ENCODE results near the gene OTOP1. TPM values are rescaled to one million over a fixed set of nuclear protein-coding genes. Genes with fewer than 3 reads are reported as not detected.

Gene OTOP1
- total and polyA plus RNA-seq, 10 of the 15 experiments (the other 5 are each of a cell fraction or from before 2014, with no cell fraction given) = not detected

DNA sequence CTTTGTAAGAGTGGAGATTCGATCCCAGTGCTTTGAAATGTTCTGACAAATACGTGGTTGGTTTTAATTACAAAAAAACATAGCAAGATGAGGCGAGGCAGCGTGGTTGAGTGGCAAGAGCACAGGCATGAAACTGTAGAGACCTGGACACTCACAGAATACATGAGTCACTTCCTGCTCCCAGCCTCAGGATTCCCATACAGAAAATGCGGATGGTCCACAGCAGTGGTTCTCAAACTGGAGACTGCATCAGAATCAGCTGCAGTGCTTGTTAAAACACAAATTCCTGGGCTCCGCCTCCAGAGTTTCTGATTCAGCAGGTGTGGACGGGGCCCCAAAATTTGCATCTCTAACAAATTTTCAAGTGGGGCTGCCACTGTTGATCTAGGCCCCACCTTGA, 10.1 kb downstream of the OTOP1 start:
- ATAC-seq (no peak), FAIRE-seq (no peak), DNase-seq (ENCODE audit: low read depth, low spot score) (no peak)
- no peak overlapping the region for H3K27ac ChIP-seq (ENCODE audit: control insufficient read depth, insufficient read depth)
- no peak overlapping the region for H3K4me3 ChIP-seq
- ChIA-PET POLR2A (no interaction called here), SMC1A (ENCODE audit: uncharacterized antibody, unreplicated experiment) (no interaction called here), CTCF (no interaction called here), RAD21 (ENCODE audit: unreplicated experiment) (no interaction called here)
- in situ Hi-C loops (cut with MboI) = no loop called here
- WGBS (ENCODE audit: insufficient coverage, insufficient replicate concordance, low lambda C conversion rate, missing lambda C conversion rate) = 40% methylated on average over 7 of the region's 7 CpGs
- no peaks in the 10 kb centered on the region for H3K4me1 ChIP-seq (ENCODE audit: control insufficient read depth, insufficient read depth, low read length)
- intact Hi-C loops (cut with micrococcal nuclease; ENCODE audit: unreplicated experiment) = no loop called here
- no TSS peak for BruUV-seq (replicated peaks)
- no peaks in the 10 kb centered on the region for H3K9me3 ChIP-seq (replicated peaks; ENCODE audit: control insufficient read depth, insufficient read depth, low read length)
- no peak overlapping the region for H2AFZ ChIP-seq (ENCODE audit: control insufficient read depth, low read depth, low read length)
- H4K20me1 ChIP-seq (ENCODE audit: control insufficient read depth, insufficient read depth) = no peaks in the 10 kb centered on the region
- H3K27me3 ChIP-seq (replicated peaks in 1 of 2; ENCODE audit: control insufficient read depth in 2 of 2, insufficient read depth in 2 of 2, low read length in 1 of 2) = no peaks in the 10 kb centered on the region
- H3K36me3 ChIP-seq (ENCODE audit: control insufficient read depth in 2 of 2, insufficient read depth in 2 of 2, low read length in 1 of 2) = no peaks in the 10 kb centered on the region
- no peak overlapping the region for H3K9ac ChIP-seq (ENCODE audit: control insufficient read depth, insufficient read depth, low read length)
- no peak overlapping the region for H3K4me2 ChIP-seq (ENCODE audit: control insufficient read depth, insufficient read depth)
- H3K79me2 ChIP-seq (ENCODE audit: control insufficient read depth, insufficient read depth, low read length) = no peaks in the 10 kb centered on the region
- no peak for TF ChIP-seq RAD51 (IDR thresholded peaks at IDR 0.05)
- TF ChIP-seq, protein P1, sequence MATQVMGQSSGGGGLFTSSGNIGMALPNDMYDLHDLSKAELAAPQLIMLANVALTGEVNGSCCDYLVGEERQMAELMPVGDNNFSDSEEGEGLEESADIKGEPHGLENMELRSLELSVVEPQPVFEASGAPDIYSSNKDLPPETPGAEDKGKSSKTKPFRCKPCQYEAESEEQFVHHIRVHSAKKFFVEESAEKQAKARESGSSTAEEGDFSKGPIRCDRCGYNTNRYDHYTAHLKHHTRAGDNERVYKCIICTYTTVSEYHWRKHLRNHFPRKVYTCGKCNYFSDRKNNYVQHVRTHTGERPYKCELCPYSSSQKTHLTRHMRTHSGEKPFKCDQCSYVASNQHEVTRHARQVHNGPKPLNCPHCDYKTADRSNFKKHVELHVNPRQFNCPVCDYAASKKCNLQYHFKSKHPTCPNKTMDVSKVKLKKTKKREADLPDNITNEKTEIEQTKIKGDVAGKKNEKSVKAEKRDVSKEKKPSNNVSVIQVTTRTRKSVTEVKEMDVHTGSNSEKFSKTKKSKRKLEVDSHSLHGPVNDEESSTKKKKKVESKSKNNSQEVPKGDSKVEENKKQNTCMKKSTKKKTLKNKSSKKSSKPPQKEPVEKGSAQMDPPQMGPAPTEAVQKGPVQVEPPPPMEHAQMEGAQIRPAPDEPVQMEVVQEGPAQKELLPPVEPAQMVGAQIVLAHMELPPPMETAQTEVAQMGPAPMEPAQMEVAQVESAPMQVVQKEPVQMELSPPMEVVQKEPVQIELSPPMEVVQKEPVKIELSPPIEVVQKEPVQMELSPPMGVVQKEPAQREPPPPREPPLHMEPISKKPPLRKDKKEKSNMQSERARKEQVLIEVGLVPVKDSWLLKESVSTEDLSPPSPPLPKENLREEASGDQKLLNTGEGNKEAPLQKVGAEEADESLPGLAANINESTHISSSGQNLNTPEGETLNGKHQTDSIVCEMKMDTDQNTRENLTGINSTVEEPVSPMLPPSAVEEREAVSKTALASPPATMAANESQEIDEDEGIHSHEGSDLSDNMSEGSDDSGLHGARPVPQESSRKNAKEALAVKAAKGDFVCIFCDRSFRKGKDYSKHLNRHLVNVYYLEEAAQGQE (IDR thresholded peaks at IDR 0.05; ENCODE audit: low read depth, low read length) = no peak
- no peak for TF ChIP-seq SUZ12 (IDR thresholded peaks at IDR 0.05; ENCODE audit: unreplicated experiment)
- TF ChIP-seq, protein P2, sequence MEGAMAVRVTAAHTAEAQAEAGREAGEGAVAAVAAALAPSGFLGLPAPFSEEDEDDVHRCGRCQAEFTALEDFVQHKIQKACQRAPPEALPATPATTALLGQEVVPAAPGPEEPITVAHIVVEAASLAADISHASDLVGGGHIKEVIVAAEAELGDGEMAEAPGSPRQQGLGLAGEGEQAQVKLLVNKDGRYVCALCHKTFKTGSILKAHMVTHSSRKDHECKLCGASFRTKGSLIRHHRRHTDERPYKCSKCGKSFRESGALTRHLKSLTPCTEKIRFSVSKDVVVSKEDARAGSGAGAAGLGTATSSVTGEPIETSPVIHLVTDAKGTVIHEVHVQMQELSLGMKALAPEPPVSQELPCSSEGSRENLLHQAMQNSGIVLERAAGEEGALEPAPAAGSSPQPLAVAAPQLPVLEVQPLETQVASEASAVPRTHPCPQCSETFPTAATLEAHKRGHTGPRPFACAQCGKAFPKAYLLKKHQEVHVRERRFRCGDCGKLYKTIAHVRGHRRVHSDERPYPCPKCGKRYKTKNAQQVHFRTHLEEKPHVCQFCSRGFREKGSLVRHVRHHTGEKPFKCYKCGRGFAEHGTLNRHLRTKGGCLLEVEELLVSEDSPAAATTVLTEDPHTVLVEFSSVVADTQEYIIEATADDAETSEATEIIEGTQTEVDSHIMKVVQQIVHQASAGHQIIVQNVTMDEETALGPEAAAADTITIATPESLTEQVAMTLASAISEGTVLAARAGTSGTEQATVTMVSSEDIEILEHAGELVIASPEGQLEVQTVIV (IDR thresholded peaks at IDR 0.05; ENCODE audit: borderline replicate concordance, partially characterized antibody) = no peak
- TF ChIP-seq SPI1 (IDR thresholded peaks at IDR 0.05; ENCODE audit: borderline replicate concordance, insufficient read depth, low read depth, low read length) = no peak
- no peak for TF ChIP-seq EZH2 (IDR thresholded peaks at IDR 0.05; ENCODE audit: borderline replicate concordance, control insufficient read depth, low read depth, low read length)
- no peak for TF ChIP-seq STAT1 (conservative IDR thresholded peaks at IDR 0.05)
- TF ChIP-seq, protein P3, sequence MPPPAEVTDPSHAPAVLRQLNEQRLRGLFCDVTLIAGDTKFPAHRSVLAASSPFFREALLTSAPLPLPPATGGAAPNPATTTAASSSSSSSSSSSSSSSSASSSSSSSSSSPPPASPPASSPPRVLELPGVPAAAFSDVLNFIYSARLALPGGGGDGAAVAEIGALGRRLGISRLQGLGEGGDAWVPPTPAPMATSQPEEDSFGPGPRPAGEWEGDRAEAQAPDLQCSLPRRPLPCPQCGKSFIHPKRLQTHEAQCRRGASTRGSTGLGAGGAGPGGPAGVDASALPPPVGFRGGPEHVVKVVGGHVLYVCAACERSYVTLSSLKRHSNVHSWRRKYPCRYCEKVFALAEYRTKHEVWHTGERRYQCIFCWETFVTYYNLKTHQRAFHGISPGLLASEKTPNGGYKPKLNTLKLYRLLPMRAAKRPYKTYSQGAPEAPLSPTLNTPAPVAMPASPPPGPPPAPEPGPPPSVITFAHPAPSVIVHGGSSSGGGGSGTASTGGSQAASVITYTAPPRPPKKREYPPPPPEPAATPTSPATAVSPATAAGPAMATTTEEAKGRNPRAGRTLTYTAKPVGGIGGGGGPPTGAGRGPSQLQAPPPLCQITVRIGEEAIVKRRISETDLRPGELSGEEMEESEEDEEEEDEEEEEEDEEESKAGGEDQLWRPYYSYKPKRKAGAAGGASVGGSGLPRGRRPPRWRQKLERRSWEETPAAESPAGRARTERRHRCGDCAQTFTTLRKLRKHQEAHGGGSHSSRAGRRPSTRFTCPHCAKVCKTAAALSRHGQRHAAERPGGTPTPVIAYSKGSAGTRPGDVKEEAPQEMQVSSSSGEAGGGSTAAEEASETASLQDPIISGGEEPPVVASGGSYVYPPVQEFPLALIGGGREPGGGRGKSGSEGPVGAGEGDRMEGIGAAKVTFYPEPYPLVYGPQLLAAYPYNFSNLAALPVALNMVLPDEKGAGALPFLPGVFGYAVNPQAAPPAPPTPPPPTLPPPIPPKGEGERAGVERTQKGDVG (CRISPR knock-in tag; IDR thresholded peaks at IDR 0.05) = no peak
- no peak for TF ChIP-seq EGR1 (IDR thresholded peaks at IDR 0.05; ENCODE audit: borderline replicate concordance in 1 of 2, low read depth in 2 of 2, low read length in 2 of 2)
- no peak for TF ChIP-seq SIX5 (IDR thresholded peaks at IDR 0.05; ENCODE audit: low read depth, low read length, severe bottlenecking)
- no peak for TF ChIP-seq HDAC6 (IDR thresholded peaks at IDR 0.05; ENCODE audit: unreplicated experiment)
